Right lobe of liver (tissue), 6 donors: Measurements from ENCODE around the gene TAF1. TPM values are rescaled to one million over a fixed set of nuclear protein-coding genes. Genes with fewer than 3 reads are reported as not detected.

Source experiments
- ATAC-seq, 4 donors: fragments of 200-7000 bp; cut with Tn5 transposase; one replicate each; pipeline ENCODE4 v1.9.1; 2020; ENCODE audit warnings: mild to moderate bottlenecking in 4 of 4, moderate library complexity in 4 of 4
- DNase-seq, 3 donors: peaks; one replicate each; pipeline ENCODE4 v3.0.0-alpha.2; 2020
- H3K27ac ChIP-seq, 3 donors: fragments of 200-600 bp; one replicate each; pipeline ENCODE4 v1.8.0; 2022
- H3K27me3 ChIP-seq, 2 donors: fragments of 200-600 bp; one replicate each; pipeline ENCODE4 v1.8.0; 2022
- H3K36me3 ChIP-seq, 4 donors: fragments of 200-600 bp; sonication (generic) in 1 of 4; one replicate each; pipeline versions ENCODE4 v1.5.1 to v1.8.0; 2017 to 2022; ENCODE audit warnings: control low read depth in 1 of 4
- H3K4me1 ChIP-seq, 4 donors: fragments of 200-600 bp; sonication (generic) in 1 of 4; one replicate each; pipeline versions ENCODE4 v1.5.1 to v1.8.0; 2017 to 2022; ENCODE audit warnings: control low read depth in 1 of 4
- H3K4me3 ChIP-seq, 3 donors: fragments of 200-600 bp; one replicate each; pipeline ENCODE4 v1.8.0; 2022
- H3K9me3 ChIP-seq, 4 donors: fragments of 200-600 bp; sonication (generic) in 1 of 4; one replicate each; pipeline versions ENCODE4 v1.5.1 to v1.8.0; 2017 to 2022; ENCODE audit warnings: control low read depth in 1 of 4
- CTCF ChIP-seq, 4 donors: fragments of 200-600 bp in 3 of 4; fragments of 450-650 bp in 1 of 4; IDR thresholded peaks; one replicate each; pipeline versions ENCODE4 v1.5.1 to v1.8.0; 2016 to 2022; ENCODE audit warnings: antibody characterized with exemption in 4 of 4, mild to moderate bottlenecking in 2 of 4
- POLR2A ChIP-seq: fragments of 450-650 bp; IDR thresholded peaks from one replicate; pipeline ENCODE4 v1.6.1; 2017; ENCODE audit warnings: antibody characterized with exemption, mild to moderate bottlenecking
- WGBS: methylation state at CpG from one replicate; pipeline ENCODE4 v1.1.6; 2018; ENCODE audit warnings: low coverage, low lambda C conversion rate; ENCODE audit not compliant: insufficient coverage; ENCODE audit errors: missing lambda C conversion rate; 5-methylcytosine and 5-hydroxymethylcytosine counted together
- intact Hi-C, 2 donors: fragments of 100-400 bp; cut with DNase I; formaldehyde crosslinking; loops; one replicate each; pipeline versions ENCODE4 v1.11.2 to v1.14.1; 2022
- total RNA-seq, 6 experiments: library from RNA; depleted of rRNA in 2 of 6; stranded (reverse); fragments of >200 nt in 2 of 6; fragmentation: NEBNext Ultra II Directional in 3 of 6; extraction: Animal tissue kit (Norgen Biotek cat#: 25700) in 3 of 6; gene quantifications; one replicate each; pipeline versions ENCODE4 v1.1.0 to v1.2.4, GENCODE V29; 2016 to 2023
- donor health status: DM: no; HTN: yes; CAD: no.
- donor health status: DM: no; HTN: no; CAD: no.
- donor health status: DM: no; HTN: no; CAD: no.
- donor health status: DM: no; HTN: yes; CAD: no.
- donor health status: DM: no; HTN: yes; CAD: no.

The TAF1 gene
- total RNA-seq, 6 experiments from 2014 or later, result 8.8 to 14.0 (median 12.3) TPM

- Histone ChIP-seq H3K36me3 (no peaks in the 10 kb centered on the region), H3K9me3 (no peaks in the 10 kb centered on the region), H3K27ac (peak overlapping the region; percentile 53 to 87 (median 54)), H3K4me1 (peaks cover 0 to 10% (median 0%) of the 10 kb centered on the region in 4 donors), H3K4me3 (peak overlapping the region; percentile 46 to 63 (median 58)), H3K27me3 (no peaks in the 10 kb centered on the region)
- intact Hi-C loops, result no loop called here
- WGBS, result 16% methylated on average over 12 of the region's 16 CpGs
- no peak for TF ChIP-seq CTCF (IDR thresholded peaks at IDR 0.05)
- no peak for DNase-seq
- ATAC-seq, result peak in 1 of 4 donors; percentile 4
These were observed 742 bp upstream of the TAF1 start for GRCh38 chrX:71365356-71365874.

- H3K36me3 ChIP-seq, result no peaks in the 10 kb centered on the region
- no peaks in the 10 kb centered on the region for H3K9me3 ChIP-seq
- DNase-seq, result peak in 1 of 3 donors; percentile 30
- H3K4me3 ChIP-seq, result peak overlapping the region; percentile 58 to 71 (median 59)
- peak overlapping the region; percentile 26 to 66 (median 55) for H3K27ac ChIP-seq
- H3K4me1 ChIP-seq, result peaks cover 0 to 10% (median 0%) of the 10 kb centered on the region in 4 donors
- TF ChIP-seq POLR2A (no peak), CTCF (IDR thresholded peaks at IDR 0.05) (no peak)
- 57% methylated on average over 10 of the region's 36 CpGs for WGBS
- intact Hi-C loops, result no loop called here
- peak; percentile 3 to 8 (median 6) for ATAC-seq
- no peaks in the 10 kb centered on the region for H3K27me3 ChIP-seq
These were observed 608 bp downstream of the TAF1 start for GRCh38 chrX:71366674-71367256.

- Histone ChIP-seq H3K27me3 (no peaks in the 10 kb centered on the region), H3K27ac (peak overlapping the region in 1 of 3 donors; percentile 66), H3K4me3 (peak overlapping the region; percentile 58 to 71 (median 59)), H3K36me3 (no peaks in the 10 kb centered on the region), H3K9me3 (no peaks in the 10 kb centered on the region), H3K4me1 (peaks cover 0 to 10% (median 0%) of the 10 kb centered on the region in 4 donors)
- WGBS, result 57% methylated on average over 7 of the region's 14 CpGs
- intact Hi-C loops, result no loop called here
- TF ChIP-seq CTCF (IDR thresholded peaks at IDR 0.05) (no peak), POLR2A (no peak)
- ATAC-seq, result no peak
- DNase-seq, result no peak
These were observed 1.2 kb downstream of the TAF1 start for GRCh38 chrX:71367396-71367795.

- H3K27ac ChIP-seq, result no peak overlapping the region
- DNase-seq (no peak), ATAC-seq (no peak)
- peaks cover 0 to 7% (median 0%) of the 10 kb centered on the region in 4 donors for H3K4me1 ChIP-seq
- H3K27me3 ChIP-seq, result no peaks in the 10 kb centered on the region
- TF ChIP-seq CTCF (IDR thresholded peaks at IDR 0.05), result no peak
- TF ChIP-seq POLR2A, result no peak
- WGBS, result 83% methylated on average over 3 of the region's 4 CpGs
- H3K9me3 ChIP-seq, result no peaks in the 10 kb centered on the region
- peaks cover 0 to 36% (median 8%) of the 10 kb centered on the region in 4 donors for H3K36me3 ChIP-seq
- intact Hi-C loops, result no loop called here
- H3K4me3 ChIP-seq, result no peak overlapping the region
These were observed 6.2 kb downstream of the TAF1 start for GRCh38 chrX:71372388-71372787.
